HG02678 (cell line): ENCODE results near the gene SNUPN.

ENCODE experiments used
- ATAC-seq: cut with Tn5 transposase; IDR thresholded peaks from one replicate; pipeline ENCODE4 v1.9.1; 2021; ENCODE audit warnings: mild to moderate bottlenecking, moderate library complexity; ENCODE audit not compliant: unreplicated experiment

SNUPN gene

DNA sequence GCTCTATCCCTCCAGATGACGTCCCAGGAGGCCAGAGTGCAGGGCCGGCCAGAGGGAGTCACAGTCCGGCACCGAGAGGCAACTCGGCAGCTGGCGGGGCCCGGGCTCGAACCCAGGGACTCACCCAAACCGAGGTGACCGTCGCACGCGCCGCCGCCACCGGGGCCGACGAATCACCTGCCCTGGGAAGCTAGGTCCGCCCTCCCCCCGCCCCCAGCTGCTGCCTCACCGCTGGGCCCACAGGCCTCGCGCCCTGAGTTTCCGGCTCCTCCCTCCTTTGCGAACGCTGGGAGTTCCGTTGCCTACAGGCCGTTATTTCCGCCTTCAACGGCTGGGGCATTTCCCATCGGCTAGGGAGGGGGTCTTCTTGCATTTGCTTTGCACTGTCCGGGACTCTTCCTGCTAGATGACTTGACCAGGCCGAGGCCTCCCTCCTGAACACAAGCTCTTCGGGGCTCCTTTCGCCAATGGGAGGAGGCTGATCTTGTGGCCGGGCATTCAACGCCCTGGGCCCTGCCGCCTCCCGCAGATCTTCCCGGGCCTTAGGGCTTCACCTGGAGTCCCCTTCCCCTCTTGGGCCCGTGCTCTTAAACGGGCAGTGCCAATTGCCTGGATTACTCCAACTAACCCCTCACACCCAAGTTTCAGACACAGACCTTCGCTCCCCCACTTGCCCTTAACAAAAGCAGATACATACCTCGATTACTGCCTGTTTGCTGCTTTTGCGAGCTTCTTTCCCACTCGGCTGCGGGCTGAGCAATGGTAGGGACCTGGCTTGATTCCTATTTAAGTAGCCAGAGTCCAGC is at the start of gene SNUPN:
Gene SNUPN (minus strand): TSS at position 184 of the 806 bp plus-strand sequence. CDS start 4,674 bp downstream, outside the sequence.
- ATAC-seq = peak; percentile 83

GRCh38 chr15:75674366-75674765 is 48.8 kb upstream of the SNUPN start:
- ATAC-seq = no peak

DNA sequence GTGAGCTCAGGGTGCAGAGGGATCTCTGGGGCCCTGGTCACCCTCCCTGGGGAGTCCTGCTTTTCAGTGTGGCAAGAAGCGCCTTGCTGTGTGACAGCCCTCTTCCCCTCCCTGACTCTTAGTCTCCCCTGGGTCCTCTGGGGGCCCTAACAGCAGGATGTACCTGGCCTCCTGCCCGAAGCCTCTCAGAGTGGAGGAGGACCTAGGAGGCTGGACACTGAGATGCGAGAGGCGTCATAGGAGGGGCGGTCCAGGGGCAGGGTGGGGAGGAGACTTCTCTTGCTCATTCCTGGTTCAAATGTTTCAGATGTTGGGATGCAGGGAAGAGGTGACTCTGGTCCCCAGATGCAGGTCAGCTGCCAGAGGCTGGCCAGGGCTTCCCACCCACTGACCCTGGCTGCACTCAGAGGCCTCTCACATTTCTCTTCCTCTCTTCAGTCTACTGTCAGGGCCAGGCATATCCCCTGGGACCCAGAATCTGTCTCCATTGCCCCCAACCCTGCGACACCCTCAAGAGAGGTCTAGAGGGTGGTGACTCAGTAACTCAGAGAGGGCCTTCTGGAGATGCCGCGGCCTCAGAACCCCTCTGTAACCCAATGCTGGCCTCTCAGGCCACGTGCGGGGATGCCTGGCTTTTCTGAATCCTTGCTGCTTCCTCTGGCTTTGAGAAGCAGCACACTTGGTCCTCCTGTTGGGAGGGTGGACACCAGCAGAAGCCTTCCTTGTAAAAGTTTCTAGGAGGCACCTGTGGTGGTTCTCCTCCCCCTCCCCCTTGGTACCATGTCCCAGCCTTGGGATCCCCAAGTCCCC is 48.1 kb upstream of the SNUPN start:
- no peak for ATAC-seq

- ATAC-seq = no peak
Observed at GRCh38 chr15:75672646-75673425, 47.3 kb upstream of the SNUPN start.

GRCh38 chr15:75671730-75672602 is 46.4 kb upstream of the SNUPN start:
- no peak for ATAC-seq

GRCh38 chr15:75669879-75670212 is 44.3 kb upstream of the SNUPN start:
- no peak for ATAC-seq

GRCh38 chr15:75669191-75669878 is 43.8 kb upstream of the SNUPN start:
- no peak for ATAC-seq

DNA sequence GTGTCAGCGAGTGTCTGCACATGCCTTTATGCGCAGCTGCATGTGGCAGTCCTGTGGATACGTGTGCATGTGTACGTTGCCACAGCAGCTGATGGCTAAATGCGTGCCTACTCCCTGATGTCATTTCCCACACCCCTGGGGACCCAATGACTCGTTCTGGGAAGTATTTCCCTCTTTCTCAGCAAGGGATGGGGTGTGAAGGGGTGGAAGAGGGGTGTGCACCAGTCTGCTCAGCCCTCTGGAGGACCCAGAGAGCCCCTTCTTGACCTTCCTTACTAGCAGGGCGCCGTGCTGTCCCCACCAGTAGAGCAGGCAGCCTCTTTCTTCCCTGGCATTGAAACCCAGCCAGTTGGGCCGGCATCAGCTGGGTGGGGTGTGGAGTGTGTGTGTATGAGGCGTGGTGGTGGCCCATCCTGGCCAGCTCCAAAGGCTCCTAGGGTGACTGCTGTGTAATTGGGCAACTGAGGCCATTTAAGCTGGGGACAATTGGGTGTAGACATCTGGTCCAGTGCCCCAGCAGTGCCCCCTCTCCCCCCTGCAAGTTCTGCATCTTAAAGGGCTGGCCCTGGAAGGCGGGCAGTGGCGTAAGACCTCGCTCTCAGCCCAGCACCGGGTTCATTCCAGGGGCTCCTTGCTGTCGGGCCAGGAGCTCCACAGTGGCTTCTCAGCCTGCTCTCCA is 41.4 kb upstream of the SNUPN start:
- ATAC-seq = no peak

GRCh38 chr15:75663931-75664421 is 38.5 kb upstream of the SNUPN start:
- ATAC-seq = no peak

DNA sequence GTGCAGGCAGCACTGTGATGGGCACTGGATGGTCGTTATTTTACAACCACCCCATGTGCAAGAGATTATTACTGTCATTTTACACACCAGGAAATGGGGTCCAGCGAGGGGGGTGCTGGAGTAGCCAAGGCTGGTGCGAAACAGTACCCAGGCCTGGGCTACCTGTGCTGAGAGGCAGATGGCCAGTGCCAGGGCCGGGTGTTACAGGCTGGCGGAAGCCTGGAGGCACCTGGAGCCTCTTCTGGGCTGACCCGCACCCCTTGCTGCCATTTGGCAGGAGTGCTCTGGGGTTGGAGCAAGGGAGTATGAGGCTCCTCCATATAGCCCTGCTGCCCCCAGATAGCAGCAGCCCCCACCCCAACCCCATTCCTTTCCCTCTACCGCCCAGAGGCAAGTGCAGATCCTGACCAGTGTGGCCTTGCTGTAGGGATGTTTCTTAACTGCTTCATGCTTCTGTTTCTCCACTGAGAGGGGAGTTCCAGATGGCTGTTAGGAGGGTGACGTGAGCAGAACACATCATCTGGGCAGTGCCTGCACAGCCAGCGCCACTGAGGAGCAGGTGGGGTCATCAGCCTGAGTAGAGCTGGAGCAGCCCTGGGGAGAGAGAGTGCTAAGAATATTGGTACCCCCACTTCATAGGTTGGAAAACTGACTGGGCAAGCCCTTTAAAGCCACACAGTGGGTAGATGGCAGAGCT is 37.4 kb upstream of the SNUPN start:
- no peak for ATAC-seq

DNA sequence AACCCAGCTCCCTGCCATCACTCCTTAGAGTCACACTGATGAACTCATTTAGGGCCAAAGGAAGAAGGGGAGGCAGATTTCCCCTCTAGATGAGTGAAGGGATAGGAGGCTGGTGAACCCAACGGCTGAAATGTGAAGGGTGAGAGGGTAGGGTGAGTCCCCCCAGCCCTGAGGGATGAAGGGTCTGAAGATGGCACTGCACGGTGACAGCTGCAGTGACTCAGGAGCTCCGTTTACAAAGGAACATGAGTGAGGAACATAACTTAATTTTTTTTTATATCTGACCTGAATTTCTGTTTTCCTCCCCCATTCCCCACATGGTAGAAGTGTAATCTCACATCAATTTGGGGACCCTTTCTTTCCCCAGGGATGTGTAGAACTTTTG is 36.2 kb upstream of the SNUPN start:
- ATAC-seq = no peak

GRCh38 chr15:75661100-75661755 is 35.7 kb upstream of the SNUPN start:
- ATAC-seq = no peak

DNA sequence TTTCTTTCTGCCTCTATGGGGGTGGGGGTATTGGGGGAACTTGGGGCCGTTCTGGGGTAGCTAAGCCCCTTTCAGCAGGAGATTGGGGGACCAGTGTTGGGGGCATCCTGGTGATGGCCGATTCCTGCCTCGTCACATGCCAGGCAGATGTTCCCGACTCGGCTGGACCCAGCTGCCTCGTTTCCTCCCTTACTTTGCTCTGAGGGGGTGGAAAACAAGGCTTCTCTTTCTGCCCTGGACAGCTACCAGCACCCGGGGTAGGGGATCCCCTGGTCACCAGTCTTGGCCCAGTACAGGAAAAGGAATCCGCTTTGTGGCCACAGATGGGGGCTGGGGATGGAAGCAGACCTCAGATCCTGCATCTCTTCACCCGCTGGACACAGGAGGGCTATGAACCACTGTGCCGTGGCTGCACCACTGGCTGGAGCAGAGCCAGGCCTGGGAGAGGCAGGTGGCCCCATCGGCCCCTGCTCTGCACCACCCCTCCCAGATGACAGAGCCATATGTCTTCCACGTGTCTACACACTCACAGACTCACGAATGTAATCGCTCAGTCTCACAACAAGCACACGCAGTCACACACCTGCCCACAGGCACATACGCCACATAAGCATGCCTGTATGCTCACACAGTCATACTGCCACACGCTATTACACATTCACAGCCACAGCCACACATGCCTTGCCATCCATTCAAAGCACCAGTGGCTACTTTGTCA is 34.6 kb upstream of the SNUPN start:
- no peak for ATAC-seq

GRCh38 chr15:75659141-75659771 is 33.7 kb upstream of the SNUPN start:
- ATAC-seq = no peak

- no peak for ATAC-seq
Observed at GRCh38 chr15:75656813-75657212, 31.3 kb upstream of the SNUPN start.

- no peak for ATAC-seq
Observed at GRCh38 chr15:75656331-75656730, 30.8 kb upstream of the SNUPN start.

GRCh38 chr15:75655931-75656330 is 30.4 kb upstream of the SNUPN start:
- no peak for ATAC-seq
